K562 (cell line): ENCODE measurements around the gene SPTSSA. TPM values are rescaled to one million over a fixed set of nuclear protein-coding genes. Genes with fewer than 3 reads are reported as not detected.

Experiments used
- ATAC-seq: fragments of 200-7000 bp; cut with Tn5 transposase; 3 replicates; pipeline ENCODE4 v1.9.1; 2020; ENCODE audit warnings: moderate library complexity
- BruUV-seq: library from RNA; stranded (reverse); fragments of 400-500 nt; replicated peaks from 2 replicates; lab custom pipeline; 2021; lab: Mats Ljungman, UMichigan
- CTCF ChIA-PET: fragments of 300-600 bp; formaldehyde crosslinking; extraction: SDS; loops from one replicate; lab custom pipeline; 2021; ENCODE audit warnings: low intra/inter-chr PET ratio; lab: Yijun Ruan, JAX
- POLR2A ChIA-PET: fragments of 300-600, 350-650 bp; sonication (Branson Sonifier 250); formaldehyde crosslinking; extraction: SDS; loops from one replicate; lab custom pipeline; 2021; ENCODE audit warnings: antibody characterized with exemption, inconsistent platforms; lab: Yijun Ruan, JAX
- DNase-seq, 4 experiments: peaks; one replicate each; pipeline versions ENCODE4 v3.0.0 to v3.0.0-alpha.2; 2011 to 2018; ENCODE audit warnings: low spot score in 3 of 4, mixed read lengths in 3 of 4; ENCODE audit errors: extremely low read depth in 1 of 4
- FAIRE-seq: peaks from 2 replicates; lab custom pipeline; 2011; peaks lifted over from hg19 to GRCh38; lab: Jason Lieb, UNC
- H2AFZ ChIP-seq: 2 replicates; pipeline ENCODE4 v1.6.0; 2011; ENCODE audit warnings: low read depth, low read length, control low read depth, inconsistent platforms
- H3K27ac ChIP-seq: fragments of 200-600 bp; 3 replicates; pipeline ENCODE4 v1.8.0; 2011; ENCODE audit warnings: low read depth, mild to moderate bottlenecking, control low read depth, inconsistent platforms, low read length, moderate library complexity, mixed read lengths; ENCODE audit errors: extremely low read depth
- H3K27me3 ChIP-seq, 2 experiments: fragments of 300-600 bp in 1 of 2; 2 replicates in 1 of 2; 3 replicates in 1 of 2; pipeline versions ENCODE4 v1.6.0 to v1.8.0; 2011; ENCODE audit warnings: inconsistent platforms in 2 of 2, low read length in 2 of 2, mild to moderate bottlenecking in 1 of 2, mixed read lengths in 1 of 2, moderate library complexity in 1 of 2; ENCODE audit not compliant: control insufficient read depth in 2 of 2, insufficient read depth in 2 of 2
- H3K36me3 ChIP-seq: fragments of 300-600 bp; 3 replicates; pipeline ENCODE4 v1.8.0; 2011; ENCODE audit warnings: mild to moderate bottlenecking, low read length, inconsistent platforms; ENCODE audit not compliant: control insufficient read depth, insufficient read depth
- H3K4me1 ChIP-seq, 2 experiments: fragments of 200-600 bp in 1 of 2; replicated peaks in 1 of 2; 2 replicates in 1 of 2; 3 replicates in 1 of 2; pipeline versions ENCODE4 v1.5.1 to v1.8.0; 2011; ENCODE audit warnings: inconsistent platforms in 2 of 2, low read length in 2 of 2, mild to moderate bottlenecking in 1 of 2, mixed read lengths in 1 of 2, moderate library complexity in 1 of 2; ENCODE audit not compliant: control insufficient read depth in 2 of 2, insufficient read depth in 2 of 2
- H3K4me2 ChIP-seq: 2 replicates; pipeline ENCODE4 v1.6.1; 2011; ENCODE audit warnings: low read length, control low read depth, inconsistent platforms, mixed read lengths; ENCODE audit not compliant: insufficient read depth
- H3K4me3 ChIP-seq: fragments of 200-600 bp; sonication (generic), shearing (Covaris generic); 2 replicates; pipeline ENCODE4 v1.5.1; 2016; ENCODE audit warnings: control low read depth, inconsistent platforms
- H3K79me2 ChIP-seq: fragments of 200-600 bp; 3 replicates; pipeline ENCODE4 v1.8.0; 2011; ENCODE audit warnings: low read length, inconsistent platforms; ENCODE audit not compliant: control insufficient read depth, insufficient read depth
- H3K9ac ChIP-seq, 2 experiments: 2 replicates each; pipeline versions ENCODE4 v1.6.0 to v1.6.1; 2011; ENCODE audit warnings: low read depth in 2 of 2, low read length in 2 of 2, control low read depth in 1 of 2, inconsistent platforms in 1 of 2, mild to moderate bottlenecking in 1 of 2, mixed read lengths in 1 of 2; ENCODE audit not compliant: insufficient read depth in 1 of 2
- H3K9me1 ChIP-seq: one replicate; pipeline ENCODE4 v1.6.0; 2011; ENCODE audit warnings: inconsistent platforms, mild to moderate bottlenecking, low read length, moderate library complexity; ENCODE audit not compliant: control insufficient read depth, insufficient read depth
- H3K9me3 ChIP-seq: replicated peaks from 2 replicates; pipeline ENCODE4 v1.5.1; 2011; ENCODE audit warnings: low read depth, low read length, inconsistent platforms; ENCODE audit not compliant: control insufficient read depth, insufficient read depth
- H4K20me1 ChIP-seq: replicated peaks from 2 replicates; pipeline ENCODE4 v1.6.1; 2011; ENCODE audit warnings: low read length, inconsistent platforms, mixed read lengths; ENCODE audit not compliant: control insufficient read depth, insufficient read depth
- ARNT ChIP-seq, 2 experiments: fragments of 450-650 bp; IDR thresholded peaks; 2 replicates each; pipeline ENCODE4 v1.6.1; 2016; ENCODE audit warnings: mild to moderate bottlenecking in 1 of 2
- HDAC3 ChIP-seq: fragments of 450-650 bp; IDR thresholded peaks from 2 replicates; pipeline ENCODE4 v1.6.1; 2018; ENCODE audit warnings: borderline replicate concordance, mild to moderate bottlenecking, moderate library complexity; ENCODE audit not compliant: partially characterized antibody
- KLF6 ChIP-seq: fragments of 250-450 bp; sonication (Bioruptor Pico); IDR thresholded peaks from 2 replicates; pipeline ENCODE4 v1.4.0; 2020; ENCODE audit warnings: mild to moderate bottlenecking, moderate library complexity, borderline replicate concordance
- SAFB ChIP-seq: fragments of 200-400 bp; formaldehyde crosslinking; IDR thresholded peaks from 2 replicates; pipeline ENCODE4 v1.6.1; 2017; ENCODE audit warnings: low read depth, low read length, borderline replicate concordance
- THRAP3 ChIP-seq: fragments of 450-650 bp; IDR thresholded peaks from 2 replicates; pipeline ENCODE4 v1.6.1; 2016; ENCODE audit warnings: mild to moderate bottlenecking, inconsistent platforms, borderline replicate concordance
- TRIM24 ChIP-seq, 2 experiments: fragments of 450-650 bp; IDR thresholded peaks; 2 replicates each; pipeline ENCODE4 v1.6.1; 2016
- WGBS: fragments of 100-300 bp; shearing (Covaris generic); methylation state at CpG from one replicate; pipeline ENCODE4 v1.1.6; 2016; ENCODE audit warnings: low coverage, mixed read lengths; ENCODE audit not compliant: insufficient coverage; ENCODE audit errors: missing lambda C conversion rate; 5-methylcytosine and 5-hydroxymethylcytosine counted together
- in situ Hi-C: fragments of 300-500 bp; cut with MboI; formaldehyde crosslinking; loops from 4 replicates; pipeline ENCODE4 v1.15.0; 2018; ENCODE audit warnings: inconsistent platforms, mixed read lengths
- intact Hi-C: fragments of 100-400 bp; cut with micrococcal nuclease; formaldehyde crosslinking; loops from 2 replicates; pipeline ENCODE4 v1.14.2; 2022
- polyA plus RNA-seq, 8 experiments: library from polyadenylated mRNA; depleted of rRNA in 4 of 8; stranded (reverse) in 5 of 8; unstranded in 3 of 8; fragments of >200 nt; fragmentation: Nextera tagmentation in 2 of 8; fragmentation: Illumina TruSeq in 1 of 8; extraction: Ambion mirVana in 2 of 8; extraction: Trizol in 1 of 8; gene quantifications; 2 replicates each; pipeline versions ENCODE4 v1.2.1 to v1.2.3, GENCODE V29; 2011 to 2014; ENCODE audit warnings: inconsistent platforms in 1 of 8, missing spikeins in 1 of 8
- total RNA-seq, 7 experiments: library from RNA; depleted of rRNA in 6 of 7; stranded (reverse); fragments of >200 nt in 6 of 7; fragmentation: Illumina TruSeq in 2 of 7; extraction: Trizol in 2 of 7; gene quantifications; 2 replicates each; pipeline versions ENCODE4 v1.2.1 to v1.2.3, GENCODE V29; 2011 to 2021; ENCODE audit warnings: low replicate concordance in 1 of 7
- TF ChIP-seq, protein P1 (sequence below): fragments of 250-450 bp; sonication (Bioruptor Pico); IDR thresholded peaks from 2 replicates; pipeline ENCODE4 v1.8.0; 2021; ENCODE audit warnings: borderline replicate concordance, mild to moderate bottlenecking, moderate library complexity; ENCODE audit not compliant: poor library complexity, severe bottlenecking
- TF ChIP-seq, protein P2 (sequence below): sonication (generic); formaldehyde crosslinking; IDR thresholded peaks from 2 replicates; pipeline ENCODE4 v1.8.0; 2023; ENCODE audit warnings: mild to moderate bottlenecking, missing genetic modification reagents

Gene SPTSSA
- total and polyA plus RNA-seq, 9 of the 15 experiments (the other 6 are each of a cell fraction or from before 2014, with no cell fraction given): 6.8 to 35.7 (median 22.0) TPM

DNA sequence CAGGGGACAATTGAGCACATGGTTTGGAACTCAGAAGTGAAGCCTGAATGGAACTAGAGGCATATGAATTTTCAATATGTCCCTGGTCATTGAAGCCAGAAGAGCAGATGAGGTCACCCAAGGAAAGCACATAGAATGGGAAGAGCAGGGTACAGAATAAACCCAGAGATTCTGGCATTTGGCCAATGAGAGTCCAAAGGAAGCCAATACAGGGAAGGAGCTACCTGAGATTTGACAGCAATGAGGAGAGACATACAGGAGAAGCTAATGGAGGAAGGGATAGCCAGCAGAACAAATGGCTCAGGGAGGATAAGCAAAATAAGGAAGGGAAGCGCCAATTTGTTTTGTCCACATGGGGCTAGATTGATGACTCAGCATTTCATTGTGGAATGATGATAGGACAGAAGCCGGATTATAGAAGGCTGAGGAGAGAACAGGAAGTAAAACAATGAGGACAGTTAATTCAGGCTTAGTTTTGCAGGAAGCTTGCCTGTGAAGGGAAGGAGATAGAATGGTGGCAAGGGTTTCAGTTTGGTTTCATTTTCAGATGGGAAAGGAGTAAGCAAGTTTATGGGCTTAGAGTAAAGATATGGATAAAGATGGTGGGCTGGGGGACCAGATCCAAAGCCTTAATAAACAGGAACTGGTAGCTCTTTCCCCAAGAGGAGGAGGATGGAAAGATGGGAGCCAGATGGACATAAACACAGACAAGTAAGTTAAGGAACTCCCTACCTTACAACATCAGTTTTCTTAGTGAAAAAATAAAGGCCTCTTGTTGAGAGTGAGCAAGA is 3.2 kb upstream of the SPTSSA start (continued):
- no peak for TF ChIP-seq SAFB
- TF ChIP-seq, protein P1, sequence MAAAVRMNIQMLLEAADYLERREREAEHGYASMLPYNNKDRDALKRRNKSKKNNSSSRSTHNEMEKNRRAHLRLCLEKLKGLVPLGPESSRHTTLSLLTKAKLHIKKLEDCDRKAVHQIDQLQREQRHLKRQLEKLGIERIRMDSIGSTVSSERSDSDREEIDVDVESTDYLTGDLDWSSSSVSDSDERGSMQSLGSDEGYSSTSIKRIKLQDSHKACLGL (CRISPR knock-in tag): no peak

DNA sequence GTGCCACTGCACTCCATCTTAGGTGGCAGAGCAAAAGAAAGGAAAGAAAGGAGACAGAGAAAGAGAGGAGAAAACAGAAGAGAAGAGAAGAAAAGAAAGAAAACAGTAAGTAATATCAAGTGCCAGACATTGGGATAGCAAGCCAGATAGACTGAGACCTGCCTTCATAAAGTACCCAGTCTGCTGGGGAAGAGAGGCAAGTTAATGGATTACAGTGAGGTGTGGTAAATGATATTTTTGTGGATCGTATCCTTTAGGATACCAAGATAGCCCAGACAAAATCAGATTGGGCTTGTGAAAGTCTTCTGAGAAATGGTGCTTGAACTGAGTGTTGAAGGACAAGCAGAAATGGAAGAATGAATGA is 1.5 kb upstream of the SPTSSA start:
- ATAC-seq (no peak), FAIRE-seq (no peak), DNase-seq (no peak)
- H3K9me3 ChIP-seq: no peaks in the 10 kb centered on the region
- 50% methylated on average over 1 of the region's 1 CpG for WGBS
- peaks cover 31% of the 10 kb centered on the region for H3K79me2 ChIP-seq
- H3K27me3 ChIP-seq: no peaks in the 10 kb centered on the region
- no peak overlapping the region for H3K9ac ChIP-seq
- H4K20me1 ChIP-seq: no peaks in the 10 kb centered on the region
- peaks cover 18 to 40% of the 10 kb centered on the region in 2 experiments for H3K4me1 ChIP-seq
- no TSS peak for BruUV-seq
- ChIA-PET CTCF (no interaction called here), POLR2A (interaction anchor here (2.2 kb wide), 1 partner anchor 12 kb away, joined by 16 read pairs; no protein-coding TSS in a partner anchor)
- in situ Hi-C loops: no loop called here
- no peak overlapping the region for H3K4me3 ChIP-seq
- no peak for TF ChIP-seq TRIM24 (IDR thresholded peaks at IDR 0.05)
- TF ChIP-seq ARNT (IDR thresholded peaks at IDR 0.05): no peak
- TF ChIP-seq, protein P2, sequence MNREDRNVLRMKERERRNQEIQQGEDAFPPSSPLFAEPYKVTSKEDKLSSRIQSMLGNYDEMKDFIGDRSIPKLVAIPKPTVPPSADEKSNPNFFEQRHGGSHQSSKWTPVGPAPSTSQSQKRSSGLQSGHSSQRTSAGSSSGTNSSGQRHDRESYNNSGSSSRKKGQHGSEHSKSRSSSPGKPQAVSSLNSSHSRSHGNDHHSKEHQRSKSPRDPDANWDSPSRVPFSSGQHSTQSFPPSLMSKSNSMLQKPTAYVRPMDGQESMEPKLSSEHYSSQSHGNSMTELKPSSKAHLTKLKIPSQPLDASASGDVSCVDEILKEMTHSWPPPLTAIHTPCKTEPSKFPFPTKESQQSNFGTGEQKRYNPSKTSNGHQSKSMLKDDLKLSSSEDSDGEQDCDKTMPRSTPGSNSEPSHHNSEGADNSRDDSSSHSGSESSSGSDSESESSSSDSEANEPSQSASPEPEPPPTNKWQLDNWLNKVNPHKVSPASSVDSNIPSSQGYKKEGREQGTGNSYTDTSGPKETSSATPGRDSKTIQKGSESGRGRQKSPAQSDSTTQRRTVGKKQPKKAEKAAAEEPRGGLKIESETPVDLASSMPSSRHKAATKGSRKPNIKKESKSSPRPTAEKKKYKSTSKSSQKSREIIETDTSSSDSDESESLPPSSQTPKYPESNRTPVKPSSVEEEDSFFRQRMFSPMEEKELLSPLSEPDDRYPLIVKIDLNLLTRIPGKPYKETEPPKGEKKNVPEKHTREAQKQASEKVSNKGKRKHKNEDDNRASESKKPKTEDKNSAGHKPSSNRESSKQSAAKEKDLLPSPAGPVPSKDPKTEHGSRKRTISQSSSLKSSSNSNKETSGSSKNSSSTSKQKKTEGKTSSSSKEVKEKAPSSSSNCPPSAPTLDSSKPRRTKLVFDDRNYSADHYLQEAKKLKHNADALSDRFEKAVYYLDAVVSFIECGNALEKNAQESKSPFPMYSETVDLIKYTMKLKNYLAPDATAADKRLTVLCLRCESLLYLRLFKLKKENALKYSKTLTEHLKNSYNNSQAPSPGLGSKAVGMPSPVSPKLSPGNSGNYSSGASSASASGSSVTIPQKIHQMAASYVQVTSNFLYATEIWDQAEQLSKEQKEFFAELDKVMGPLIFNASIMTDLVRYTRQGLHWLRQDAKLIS (CRISPR knock-in tag): no peak
- TF ChIP-seq KLF6 (CRISPR knock-in tag): no peak
- no peak for TF ChIP-seq THRAP3
- TF ChIP-seq HDAC3: no peak
- no peak overlapping the region for H3K4me2 ChIP-seq
- H3K27ac ChIP-seq: no peak overlapping the region
- H3K9me1 ChIP-seq: no peaks in the 10 kb centered on the region
- H2AFZ ChIP-seq: peak overlapping the region; percentile 68
- intact Hi-C loops: loop anchor here (5.0 kb wide), 2 partner anchors 34 to 74 kb away; partner anchors contain the start of gene EAPP
- no peaks in the 10 kb centered on the region for H3K36me3 ChIP-seq
